Keratinocyte (primary cell): ENCODE measurements around the gene HMG20A.

ENCODE experiments used
- EZH2 ChIP-seq: IDR thresholded peaks from one replicate; pipeline ENCODE4 v1.6.1; 2012; ENCODE audit warnings: inconsistent platforms, mild to moderate bottlenecking, low read length, moderate library complexity
- TF ChIP-seq, protein P1 (sequence below), 3 experiments: IDR thresholded peaks in 1 of 3; conservative IDR thresholded peaks in 1 of 3; optimal IDR thresholded peaks in 1 of 3; 2 replicates in 2 of 3; 3 replicates in 1 of 3; pipeline versions ENCODE3 to v1.5.1; 2011; ENCODE audit warnings: low read length in 3 of 3, mild to moderate bottlenecking in 3 of 3, moderate library complexity in 2 of 3, control low read depth in 1 of 3, inconsistent platforms in 1 of 3; ENCODE audit not compliant: insufficient read depth in 2 of 3; ENCODE audit errors: extremely low read depth in 1 of 3

DNA sequence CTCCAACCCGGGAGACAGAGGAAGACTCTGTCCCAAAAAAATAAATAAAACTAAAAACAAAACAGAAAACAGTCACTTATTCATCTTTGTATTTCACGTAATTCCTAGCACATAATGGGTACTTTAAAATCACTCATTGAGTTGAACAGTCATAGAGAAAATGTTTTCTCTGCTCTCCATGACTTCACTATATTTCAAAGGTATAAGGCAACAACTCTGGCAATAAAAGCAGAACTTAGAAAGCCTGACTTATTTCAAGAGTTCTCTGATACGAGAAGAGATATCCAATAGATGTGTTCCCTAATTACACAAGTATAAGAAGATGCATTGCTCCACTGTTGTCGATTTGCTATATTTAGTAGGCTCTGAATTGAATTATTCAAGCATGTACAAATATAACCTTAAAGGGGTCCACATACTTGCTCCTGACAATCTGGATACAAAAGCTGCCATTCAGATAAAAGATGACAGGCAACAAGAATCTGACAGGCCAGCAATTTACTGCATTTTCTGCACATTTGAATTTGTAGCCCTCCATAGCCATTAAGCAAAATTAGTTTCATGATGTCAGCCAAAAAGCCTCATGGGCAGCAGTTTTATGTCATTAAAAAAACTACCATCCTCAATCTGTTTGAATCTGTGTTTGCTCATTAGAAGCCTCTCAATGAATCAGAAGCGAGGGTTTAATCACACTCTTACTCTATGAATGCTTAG is 48.7 kb upstream of the HMG20A start:
- TF ChIP-seq, protein P1, sequence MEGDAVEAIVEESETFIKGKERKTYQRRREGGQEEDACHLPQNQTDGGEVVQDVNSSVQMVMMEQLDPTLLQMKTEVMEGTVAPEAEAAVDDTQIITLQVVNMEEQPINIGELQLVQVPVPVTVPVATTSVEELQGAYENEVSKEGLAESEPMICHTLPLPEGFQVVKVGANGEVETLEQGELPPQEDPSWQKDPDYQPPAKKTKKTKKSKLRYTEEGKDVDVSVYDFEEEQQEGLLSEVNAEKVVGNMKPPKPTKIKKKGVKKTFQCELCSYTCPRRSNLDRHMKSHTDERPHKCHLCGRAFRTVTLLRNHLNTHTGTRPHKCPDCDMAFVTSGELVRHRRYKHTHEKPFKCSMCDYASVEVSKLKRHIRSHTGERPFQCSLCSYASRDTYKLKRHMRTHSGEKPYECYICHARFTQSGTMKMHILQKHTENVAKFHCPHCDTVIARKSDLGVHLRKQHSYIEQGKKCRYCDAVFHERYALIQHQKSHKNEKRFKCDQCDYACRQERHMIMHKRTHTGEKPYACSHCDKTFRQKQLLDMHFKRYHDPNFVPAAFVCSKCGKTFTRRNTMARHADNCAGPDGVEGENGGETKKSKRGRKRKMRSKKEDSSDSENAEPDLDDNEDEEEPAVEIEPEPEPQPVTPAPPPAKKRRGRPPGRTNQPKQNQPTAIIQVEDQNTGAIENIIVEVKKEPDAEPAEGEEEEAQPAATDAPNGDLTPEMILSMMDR (optimal IDR thresholded peaks at IDR 0.05 in 1 of 3, IDR thresholded peaks at IDR 0.05 in 1 of 3, conservative IDR thresholded peaks at IDR 0.05 in 1 of 3; ENCODE audit: extremely low read depth in 1 of 3, insufficient read depth in 2 of 3, low read length in 3 of 3) = no peak
- TF ChIP-seq EZH2 = no peak
